HG03439 (cell line): ENCODE data around the gene CCDC201.
"Not testable (repeated sequence)": the region's sequence is repeated elsewhere in the genome, so short reads cannot be mapped to it uniquely, and the experiment has no call there.

Experiments
- ATAC-seq: cut with Tn5 transposase; IDR thresholded peaks from one replicate; pipeline ENCODE4 v1.9.1; 2021; ENCODE audit warnings: mild to moderate bottlenecking, moderate library complexity; ENCODE audit not compliant: unreplicated experiment

The CCDC201 gene

GRCh38 chr7:45878457-45879144 lies 5.7 kb upstream of the CCDC201 start:
- ATAC-seq = no peak

- ATAC-seq = no peak
Observed at GRCh38 chr7:45876519-45876918, 3.6 kb upstream of the CCDC201 start.

- no peak for ATAC-seq
Observed at GRCh38 chr7:45874408-45875131, 1.7 kb upstream of the CCDC201 start.

- no peak for ATAC-seq
Observed at GRCh38 chr7:45873355-45873754, 473 bp upstream of the CCDC201 start.

GRCh38 chr7:45872116-45873034 lies 507 bp downstream of the CCDC201 start:
- no peak for ATAC-seq

- no peak for ATAC-seq
Observed at GRCh38 chr7:45869426-45869825, 3.5 kb downstream of the CCDC201 start.

- ATAC-seq = no peak
Observed at GRCh38 chr7:45867471-45867870, 5.4 kb downstream of the CCDC201 start.

GRCh38 chr7:45865594-45866410 lies 7.1 kb downstream of the CCDC201 start:
- no peak for ATAC-seq

- ATAC-seq = no peak
Observed at GRCh38 chr7:45863715-45864114, 9.2 kb downstream of the CCDC201 start.

- ATAC-seq = not testable (repeated sequence)
Observed at GRCh38 chr7:45856888-45857287, 16.0 kb downstream of the CCDC201 start.

GRCh38 chr7:45855680-45856079 lies 17.2 kb downstream of the CCDC201 start:
- ATAC-seq = not testable (repeated sequence)

GRCh38 chr7:45853491-45853890 lies 19.4 kb downstream of the CCDC201 start:
- ATAC-seq = not testable (repeated sequence)

GRCh38 chr7:45852984-45853383 lies 19.9 kb downstream of the CCDC201 start:
- ATAC-seq = not testable (repeated sequence)

GRCh38 chr7:45848734-45849133 lies 24.1 kb downstream of the CCDC201 start:
- not testable (repeated sequence) for ATAC-seq

GRCh38 chr7:45846536-45846935 lies 26.3 kb downstream of the CCDC201 start:
- not testable (repeated sequence) for ATAC-seq

GRCh38 chr7:45841926-45842717 lies 30.8 kb downstream of the CCDC201 start:
- ATAC-seq = not testable (repeated sequence)

GRCh38 chr7:45838852-45839251 lies 34.0 kb downstream of the CCDC201 start:
- ATAC-seq = not testable (repeated sequence)

- not testable (repeated sequence) for ATAC-seq
Observed at GRCh38 chr7:45832433-45833177, 40.3 kb downstream of the CCDC201 start.

GRCh38 chr7:45829846-45830245 lies 43.0 kb downstream of the CCDC201 start:
- not testable (repeated sequence) for ATAC-seq
